ENCODE measurements around the gene FAM120B.
"Not testable (repeated sequence)": the region's sequence is repeated elsewhere in the genome, so short reads cannot be mapped to it uniquely, and the experiment has no call there.

The FAM120B gene

GRCh38 chr6:170316071-170316470 is 9.5 kb downstream of the FAM120B start:
- CTCF ChIA-PET, result no interaction called here
- DNase-seq (ENCODE audit: low read depth, low spot score), result no peak
- TF ChIP-seq CTCF (IDR thresholded peaks at IDR 0.05; ENCODE audit: insufficient read depth, low read length, missing control alignments), result no peak
- H3K4me3 ChIP-seq (ENCODE audit: low read depth, low read length), result no peak overlapping the region
- POLR2A ChIA-PET, result no interaction called here

GRCh38 chr6:170317076-170317475 is 10.5 kb downstream of the FAM120B start:
- H3K4me3 ChIP-seq (ENCODE audit: low read depth, low read length), result no peak overlapping the region
- POLR2A ChIA-PET, result no interaction called here
- CTCF ChIA-PET, result no interaction called here
- TF ChIP-seq CTCF (IDR thresholded peaks at IDR 0.05; ENCODE audit: insufficient read depth, low read length, missing control alignments), result no peak
- DNase-seq (ENCODE audit: low read depth, low spot score), result no peak

- no peak for DNase-seq (ENCODE audit: low read depth, low spot score)
- no peak overlapping the region for H3K4me3 ChIP-seq (ENCODE audit: low read depth, low read length)
- ChIA-PET CTCF (interaction anchor here (0.9 kb wide), 1 partner anchor 8 kb away, joined by 5 read pairs; no protein-coding TSS in a partner anchor), POLR2A (no interaction called here)
- no peak for TF ChIP-seq CTCF (IDR thresholded peaks at IDR 0.05; ENCODE audit: insufficient read depth, low read length, missing control alignments)
Measured at GRCh38 chr6:170317718-170318117, 11.2 kb downstream of the FAM120B start.

- CTCF ChIA-PET, result no interaction called here
- no peak for DNase-seq (ENCODE audit: low read depth, low spot score)
- POLR2A ChIA-PET, result no interaction called here
- no peak overlapping the region for H3K4me3 ChIP-seq (ENCODE audit: low read depth, low read length)
- TF ChIP-seq CTCF (IDR thresholded peaks at IDR 0.05; ENCODE audit: insufficient read depth, low read length, missing control alignments), result no peak
Measured at GRCh38 chr6:170329321-170329720, 22.8 kb downstream of the FAM120B start.

- DNase-seq (ENCODE audit: low read depth, low spot score); POLR2A ChIA-PET; CTCF ChIA-PET; H3K4me3 ChIP-seq (ENCODE audit: low read depth, low read length): not testable (repeated sequence)
Measured at GRCh38 chr6:170335199-170335598, 28.6 kb downstream of the FAM120B start.

GRCh38 chr6:170344631-170345576 is 38.3 kb downstream of the FAM120B start:
- POLR2A ChIA-PET, result no interaction called here
- CTCF ChIA-PET, result no interaction called here
- no peak for TF ChIP-seq CTCF (IDR thresholded peaks at IDR 0.05; ENCODE audit: insufficient read depth, low read length, missing control alignments)
- DNase-seq (ENCODE audit: low read depth, low spot score), result peak; percentile 5
- H3K4me3 ChIP-seq (ENCODE audit: low read depth, low read length), result no peak overlapping the region

- ChIA-PET POLR2A (no interaction called here), CTCF (interaction anchor here (0.6 kb wide), 1 partner anchor 534 kb away, joined by 3 read pairs; no protein-coding TSS in a partner anchor)
- no peak for TF ChIP-seq CTCF (IDR thresholded peaks at IDR 0.05; ENCODE audit: insufficient read depth, low read length, missing control alignments)
- no peak for DNase-seq (ENCODE audit: low read depth, low spot score)
- no peak overlapping the region for H3K4me3 ChIP-seq (ENCODE audit: low read depth, low read length)
Measured at GRCh38 chr6:170345662-170346061, 39.1 kb downstream of the FAM120B start.
